Stimulated activated CD8-positive, alpha-beta memory T cell treated with anti-CD3 and anti-CD28 coated beads, Interleukin-15, amount 100 ng/mL, for 1 hour (primary cell): ENCODE data around the gene EMILIN3.
"Not testable (repeated sequence)": the region's sequence is repeated elsewhere in the genome, so short reads cannot be mapped to it uniquely, and the experiment has no call there.

Experiments used
- DNase-seq: peaks from one replicate; pipeline ENCODE4 v3.0.0-alpha.2; 2020; ENCODE audit warnings: low read depth

EMILIN3 gene

DNA sequence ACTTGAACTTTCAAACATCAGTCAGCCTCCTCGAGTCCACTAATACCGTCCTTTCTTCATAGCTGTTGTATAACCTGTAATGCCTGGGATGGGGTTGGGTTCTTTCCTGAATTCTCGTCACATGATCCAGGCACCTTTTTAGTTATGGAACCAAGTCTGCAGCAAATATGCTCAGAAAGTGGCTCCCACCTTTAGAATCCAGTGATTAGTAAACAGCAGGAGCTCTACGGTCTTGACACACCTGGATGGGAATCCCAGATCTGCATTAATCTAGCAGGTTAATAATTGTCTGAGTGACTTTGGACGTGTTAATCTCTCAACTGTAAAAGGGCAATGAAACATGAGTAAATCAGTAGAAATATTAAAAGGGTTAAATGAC is 48.4 kb downstream of the EMILIN3 start:
- no peak for DNase-seq

DNA sequence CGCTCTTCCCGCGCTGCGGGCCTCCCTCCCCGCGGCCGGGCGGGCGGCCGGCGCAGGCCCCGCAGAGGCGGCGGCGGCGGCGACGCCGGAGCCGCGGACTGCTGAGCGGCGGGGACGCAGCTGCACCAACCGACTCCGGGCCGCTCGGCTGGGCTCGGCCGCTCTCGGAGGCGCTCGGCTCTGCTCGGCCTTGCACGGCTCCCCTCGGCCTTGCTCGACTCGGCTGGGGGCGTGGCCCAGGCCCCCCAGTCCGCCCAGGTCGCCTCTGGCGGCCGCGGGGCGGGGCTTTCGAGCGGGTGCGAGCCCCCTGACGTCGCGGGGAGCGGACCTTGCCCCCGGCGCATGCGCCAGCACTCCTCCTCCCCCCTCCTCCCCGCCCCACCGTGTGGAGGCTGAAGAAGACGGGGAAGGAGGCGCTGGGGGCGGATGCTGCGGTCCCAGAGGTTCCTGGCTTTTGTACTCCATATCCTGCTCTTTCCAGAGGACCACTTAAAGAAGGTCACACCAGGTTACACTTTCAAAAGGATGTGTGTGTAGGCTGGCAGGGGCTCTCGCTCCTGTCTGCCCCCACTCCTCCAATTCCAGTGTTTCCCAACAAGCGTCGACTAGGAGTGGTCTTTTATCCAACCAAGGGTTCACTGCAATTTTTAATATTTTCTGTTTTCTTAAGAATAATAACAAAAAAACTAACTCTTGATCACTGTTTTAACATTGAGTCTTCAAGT is 48.9 kb downstream of the EMILIN3 start, which contains the start of gene ZHX3:
Gene ZHX3 (minus strand): TSS at position 186 of the 725 bp plus-strand sequence. CDS start 112,815 bp downstream, outside the sequence.
- peak; percentile 88 for DNase-seq

GRCh38 chr20:41316602-41317545 is 49.7 kb downstream of the EMILIN3 start:
- DNase-seq = peak; percentile 63

GRCh38 chr20:41316051-41316450 is 50.6 kb downstream of the EMILIN3 start:
- no peak for DNase-seq

DNA sequence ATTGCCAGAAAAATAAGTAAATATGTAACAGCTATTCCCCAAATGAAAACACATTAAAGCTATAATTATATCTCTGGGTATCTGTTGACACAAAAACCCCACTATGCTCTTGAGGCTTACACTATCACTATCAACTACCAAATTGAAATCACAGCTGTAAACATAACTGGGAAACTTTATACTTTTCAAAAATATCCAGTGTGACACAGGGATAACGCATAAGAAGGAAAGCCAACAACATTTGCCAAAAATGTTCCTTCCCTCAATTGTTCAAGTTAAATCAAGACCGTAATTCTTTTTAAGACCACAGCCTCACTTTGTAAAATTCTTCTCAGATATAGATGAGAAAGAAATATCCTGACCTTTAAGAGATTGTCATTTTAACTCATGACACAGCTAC is 52.2 kb downstream of the EMILIN3 start:
- no peak for DNase-seq

DNA sequence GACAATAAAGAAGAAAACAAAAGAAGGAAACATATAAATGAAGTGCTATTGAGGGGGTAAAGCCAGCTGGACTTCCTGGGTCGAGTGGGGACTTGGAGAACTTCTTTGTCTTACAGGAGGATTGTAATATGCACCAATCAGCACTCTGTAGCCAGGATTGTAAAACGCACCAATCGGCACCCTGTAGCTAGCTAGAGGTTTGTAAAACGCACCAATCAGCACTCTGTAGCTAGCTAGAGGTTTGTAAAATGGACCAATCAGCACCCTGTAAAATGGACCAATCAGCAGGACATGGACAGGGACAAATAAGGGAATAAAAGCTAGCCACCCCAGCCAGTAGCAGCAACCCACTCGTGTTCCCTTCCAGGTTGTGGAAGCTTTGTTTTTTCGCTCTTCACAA is 54.6 kb downstream of the EMILIN3 start:
- not testable (repeated sequence) for DNase-seq
